ENCODE results near the gene SESN1. TPM values are rescaled to one million over a fixed set of nuclear protein-coding genes. Genes with fewer than 3 reads are reported as not detected.
A peak's percentile ranks its signal among the peaks of the same experiment; 100 is the strongest.

SESN1 gene
- total RNA-seq, 1 donor from 2014 or later, result 58.9 TPM

- Histone ChIP-seq H3K4me3 (peak overlapping the region in 1 of 2 donors; percentile 26), H3K9me3 (no peaks in the 10 kb centered on the region), H3K27ac (peak overlapping the region; percentile 89), H3K36me3 (no peaks in the 10 kb centered on the region), H3K4me1 (peaks cover 85% of the 10 kb centered on the region), H3K27me3 (no peaks in the 10 kb centered on the region)
- intact Hi-C loops (cut with DNase I), result loop anchor here (10.0 kb wide), 1 partner anchor 60 kb away; no protein-coding TSS in a partner anchor
- TF ChIP-seq POLR2AphosphoS5 (IDR thresholded peaks at IDR 0.05; ENCODE audit: insufficient read depth in 1 of 2, low read depth in 1 of 2) (peak; percentile 10 to 89), POLR2A (IDR thresholded peaks at IDR 0.05) (no peak)
- DNase-seq (ENCODE audit: extremely low spot score in 2 of 2), result no peak
Observed at GRCh38 chr6:108944707-108945680, 149.7 kb downstream of the SESN1 start.

DNA sequence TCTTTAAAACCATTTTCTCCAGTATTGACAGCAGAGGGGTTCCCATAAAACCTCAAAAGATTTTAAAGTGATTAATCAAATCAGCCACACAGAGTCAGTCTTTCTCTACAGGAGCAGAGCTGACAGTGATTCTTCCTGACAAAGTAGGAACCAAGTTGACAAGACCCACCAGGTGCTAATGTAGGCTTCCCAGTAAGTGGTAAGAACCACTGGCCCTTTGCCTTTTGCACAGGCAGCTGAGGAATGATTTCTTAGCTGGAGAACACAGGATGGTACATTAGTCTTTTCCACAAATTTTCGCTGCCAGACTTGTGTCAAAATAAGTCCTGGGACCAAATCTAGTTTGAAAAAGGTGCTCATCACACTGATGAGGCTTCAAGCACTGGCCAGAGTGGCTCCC, 150.6 kb downstream of the SESN1 start:
- no peak for DNase-seq (ENCODE audit: extremely low spot score in 2 of 2)
- Histone ChIP-seq H3K9me3 (no peaks in the 10 kb centered on the region), H3K27ac (peak overlapping the region; percentile 89), H3K4me1 (peaks cover 85% of the 10 kb centered on the region), H3K27me3 (no peaks in the 10 kb centered on the region), H3K4me3 (no peak overlapping the region), H3K36me3 (no peaks in the 10 kb centered on the region)
- TF ChIP-seq POLR2A (IDR thresholded peaks at IDR 0.05) (no peak), POLR2AphosphoS5 (IDR thresholded peaks at IDR 0.05; ENCODE audit: insufficient read depth in 1 of 2, low read depth in 1 of 2) (no peak)
- TF ChIP-seq, protein P1, sequence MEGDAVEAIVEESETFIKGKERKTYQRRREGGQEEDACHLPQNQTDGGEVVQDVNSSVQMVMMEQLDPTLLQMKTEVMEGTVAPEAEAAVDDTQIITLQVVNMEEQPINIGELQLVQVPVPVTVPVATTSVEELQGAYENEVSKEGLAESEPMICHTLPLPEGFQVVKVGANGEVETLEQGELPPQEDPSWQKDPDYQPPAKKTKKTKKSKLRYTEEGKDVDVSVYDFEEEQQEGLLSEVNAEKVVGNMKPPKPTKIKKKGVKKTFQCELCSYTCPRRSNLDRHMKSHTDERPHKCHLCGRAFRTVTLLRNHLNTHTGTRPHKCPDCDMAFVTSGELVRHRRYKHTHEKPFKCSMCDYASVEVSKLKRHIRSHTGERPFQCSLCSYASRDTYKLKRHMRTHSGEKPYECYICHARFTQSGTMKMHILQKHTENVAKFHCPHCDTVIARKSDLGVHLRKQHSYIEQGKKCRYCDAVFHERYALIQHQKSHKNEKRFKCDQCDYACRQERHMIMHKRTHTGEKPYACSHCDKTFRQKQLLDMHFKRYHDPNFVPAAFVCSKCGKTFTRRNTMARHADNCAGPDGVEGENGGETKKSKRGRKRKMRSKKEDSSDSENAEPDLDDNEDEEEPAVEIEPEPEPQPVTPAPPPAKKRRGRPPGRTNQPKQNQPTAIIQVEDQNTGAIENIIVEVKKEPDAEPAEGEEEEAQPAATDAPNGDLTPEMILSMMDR (IDR thresholded peaks at IDR 0.05), result no peak
- intact Hi-C loops (cut with DNase I), result loop anchor here (10.0 kb wide), 1 partner anchor 61 kb away; no protein-coding TSS in a partner anchor

DNA sequence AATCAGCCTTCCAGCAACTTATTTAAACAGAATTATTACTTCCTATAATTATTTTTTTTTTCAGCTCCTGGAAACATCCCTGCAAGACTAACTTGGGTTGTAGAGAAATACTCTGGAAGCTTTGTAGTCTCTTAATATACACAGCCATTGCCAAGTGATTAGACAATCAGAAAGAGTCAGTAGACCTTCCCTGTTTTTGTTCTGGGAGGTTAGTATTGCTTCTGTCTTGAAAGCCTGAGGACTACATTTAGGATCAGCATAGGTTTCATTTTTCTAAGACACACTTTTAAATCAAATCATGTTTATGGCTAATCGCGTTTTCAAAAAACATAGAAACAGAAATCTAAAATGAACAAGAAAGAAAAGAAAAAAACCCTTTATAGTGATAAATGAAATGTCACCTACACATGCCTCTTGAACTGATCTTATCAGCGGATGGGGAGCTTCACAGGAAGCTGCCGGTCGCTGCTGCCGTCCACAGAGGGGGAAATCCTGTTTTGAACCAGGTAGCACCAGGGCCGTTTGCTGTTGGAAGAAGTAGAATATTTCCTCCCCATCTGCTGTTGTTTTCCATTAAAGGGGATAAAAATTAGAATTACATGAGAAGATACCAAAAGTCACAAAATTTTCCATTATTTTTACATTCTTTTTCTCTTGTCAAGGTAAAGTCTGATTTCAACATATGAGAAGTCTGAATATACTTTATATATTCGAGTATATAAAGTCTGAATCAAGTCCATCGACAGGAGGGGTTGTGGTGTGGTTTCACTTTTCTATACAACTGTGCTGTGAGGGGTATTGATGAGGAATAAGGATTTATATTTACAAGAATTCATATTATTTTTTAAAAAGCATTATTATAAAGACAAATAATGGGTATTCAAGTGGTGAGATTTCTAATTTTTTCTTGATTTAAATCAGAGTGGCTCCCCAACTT, 151.8 kb downstream of the SESN1 start:
- peak overlapping the region; percentile 89 for H3K27ac ChIP-seq
- H3K27me3 ChIP-seq, result no peaks in the 10 kb centered on the region
- no peak for TF ChIP-seq POLR2A (IDR thresholded peaks at IDR 0.05)
- TF ChIP-seq, protein P1 (IDR thresholded peaks at IDR 0.05), result no peak
- H3K4me3 ChIP-seq, result no peak overlapping the region
- no peaks in the 10 kb centered on the region for H3K36me3 ChIP-seq
- peaks cover 73% of the 10 kb centered on the region for H3K4me1 ChIP-seq
- DNase-seq (ENCODE audit: extremely low spot score in 2 of 2), result no peak
- H3K9me3 ChIP-seq, result no peaks in the 10 kb centered on the region
- intact Hi-C loops (cut with DNase I), result loop anchor here (10.0 kb wide), 1 partner anchor 62 kb away; no protein-coding TSS in a partner anchor

GRCh38 chr6:108941859-108942258, 152.8 kb downstream of the SESN1 start:
- Histone ChIP-seq H3K4me1 (peaks cover 63% of the 10 kb centered on the region), H3K9me3 (no peaks in the 10 kb centered on the region), H3K27ac (no peak overlapping the region), H3K36me3 (no peaks in the 10 kb centered on the region), H3K4me3 (no peak overlapping the region), H3K27me3 (no peaks in the 10 kb centered on the region)
- TF ChIP-seq, protein P1 (IDR thresholded peaks at IDR 0.05), result no peak
- TF ChIP-seq POLR2AphosphoS5 (IDR thresholded peaks at IDR 0.05; ENCODE audit: insufficient read depth in 1 of 2, low read depth in 1 of 2) (no peak), POLR2A (IDR thresholded peaks at IDR 0.05) (no peak)
- intact Hi-C loops (cut with DNase I), result loop anchor here (10.0 kb wide), 1 partner anchor 63 kb away; no protein-coding TSS in a partner anchor
- no peak for DNase-seq (ENCODE audit: extremely low spot score in 2 of 2)

- no peak overlapping the region for H3K4me3 ChIP-seq
- intact Hi-C loops (cut with DNase I), result loop anchor here (10.0 kb wide), 1 partner anchor 64 kb away; no protein-coding TSS in a partner anchor
- H3K27me3 ChIP-seq, result no peaks in the 10 kb centered on the region
- no peak for TF ChIP-seq POLR2AphosphoS5 (IDR thresholded peaks at IDR 0.05; ENCODE audit: insufficient read depth in 1 of 2, low read depth in 1 of 2)
- TF ChIP-seq, protein P1 (IDR thresholded peaks at IDR 0.05), result no peak
- no peak for TF ChIP-seq POLR2A (IDR thresholded peaks at IDR 0.05)
- H3K36me3 ChIP-seq, result no peaks in the 10 kb centered on the region
- H3K4me1 ChIP-seq, result peaks cover 57% of the 10 kb centered on the region
- no peak for DNase-seq (ENCODE audit: extremely low spot score in 2 of 2)
- H3K9me3 ChIP-seq, result no peaks in the 10 kb centered on the region
- H3K27ac ChIP-seq, result no peak overlapping the region
Observed at GRCh38 chr6:108941281-108941680, 153.4 kb downstream of the SESN1 start.

All from vagina (tissue), 2 donors.